DMS153 treated with DMSO at 0.1 percent for 48 hours (cell line): ENCODE data around the gene MCUR1.
"Not testable (repeated sequence)": the region's sequence is repeated elsewhere in the genome, so short reads cannot be mapped to it uniquely, and the experiment has no call there.

Experiments
- DNase-seq: peaks from one replicate; lab custom pipeline; 2025; ENCODE audit not compliant: unreplicated experiment; lab: John Stamatoyannopoulos, UW

MCUR1 gene

GRCh38 chr6:13780162-13780561 lies 34.2 kb downstream of the MCUR1 start:
- not testable (repeated sequence) for DNase-seq

- no peak for DNase-seq
These were observed 36.3 kb downstream of the MCUR1 start for GRCh38 chr6:13778028-13778427.

DNA sequence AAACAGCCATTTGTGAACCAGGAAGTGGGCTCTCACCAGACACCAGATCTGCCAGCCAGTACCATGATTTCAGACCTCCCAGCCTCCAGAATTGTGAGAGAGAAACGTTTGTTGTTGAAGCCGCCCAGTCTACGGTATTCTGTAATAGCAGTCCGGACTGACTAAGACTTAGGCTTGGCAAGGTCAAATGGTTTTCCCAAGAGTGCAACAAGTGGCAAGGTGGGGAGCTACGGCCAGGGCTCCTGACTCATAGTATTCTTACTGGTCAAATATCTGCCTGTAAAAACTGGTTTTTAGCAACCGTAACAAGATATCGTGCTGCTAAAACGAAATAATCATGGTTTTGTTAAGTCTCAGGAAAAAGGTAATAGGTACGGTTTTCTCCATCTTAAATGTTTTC lies 37.8 kb downstream of the MCUR1 start:
- DNase-seq = no peak

GRCh38 chr6:13775466-13775865 lies 38.9 kb downstream of the MCUR1 start:
- not testable (repeated sequence) for DNase-seq

- not testable (repeated sequence) for DNase-seq
These were observed 41.9 kb downstream of the MCUR1 start for GRCh38 chr6:13772358-13773030.

DNA sequence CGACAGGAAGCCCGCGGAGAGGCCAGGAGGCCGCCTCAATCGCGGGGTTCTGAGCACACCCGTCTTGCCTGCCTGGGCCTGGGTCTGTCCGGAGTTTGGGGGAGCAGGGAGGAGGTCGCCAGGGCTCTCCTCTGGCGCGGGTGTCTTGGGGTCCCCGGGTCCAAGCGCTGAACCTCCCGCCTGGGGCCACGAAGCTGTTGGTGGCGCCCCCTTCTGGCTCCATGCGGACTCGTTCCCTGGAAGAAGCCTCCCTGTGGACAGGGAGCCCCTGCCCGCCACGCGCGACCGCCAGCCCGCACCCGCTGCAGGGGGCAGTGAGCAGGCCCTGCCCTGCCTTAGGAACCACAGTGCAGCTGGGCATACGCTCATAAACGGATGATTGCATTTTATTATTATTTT lies 44.7 kb downstream of the MCUR1 start:
- DNase-seq = no peak

GRCh38 chr6:13769034-13769654 lies 45.2 kb downstream of the MCUR1 start:
- DNase-seq = no peak

- DNase-seq = no peak
These were observed 47.1 kb downstream of the MCUR1 start for GRCh38 chr6:13767121-13767808.

DNA sequence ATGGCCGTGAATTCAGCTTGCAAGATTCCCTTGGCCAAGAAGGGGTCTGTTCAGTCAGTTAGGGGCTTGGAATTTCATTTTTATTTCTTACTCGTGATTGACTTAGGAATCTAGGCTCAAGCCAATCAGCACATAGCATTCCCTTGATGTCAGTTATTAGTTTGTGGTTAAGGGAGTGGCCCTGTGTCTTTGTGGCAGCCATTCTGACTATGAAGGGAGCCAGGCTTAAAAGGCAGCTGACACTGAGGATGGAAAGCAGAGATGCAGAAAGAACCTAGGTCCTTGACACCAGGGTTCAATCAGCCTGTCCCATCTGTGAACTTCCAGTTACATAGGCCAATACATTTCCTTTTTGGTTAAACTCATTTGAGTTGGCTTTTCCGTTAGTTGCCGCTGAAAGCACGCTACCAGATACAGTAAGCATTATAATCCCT lies 48.1 kb downstream of the MCUR1 start:
- no peak for DNase-seq

DNA sequence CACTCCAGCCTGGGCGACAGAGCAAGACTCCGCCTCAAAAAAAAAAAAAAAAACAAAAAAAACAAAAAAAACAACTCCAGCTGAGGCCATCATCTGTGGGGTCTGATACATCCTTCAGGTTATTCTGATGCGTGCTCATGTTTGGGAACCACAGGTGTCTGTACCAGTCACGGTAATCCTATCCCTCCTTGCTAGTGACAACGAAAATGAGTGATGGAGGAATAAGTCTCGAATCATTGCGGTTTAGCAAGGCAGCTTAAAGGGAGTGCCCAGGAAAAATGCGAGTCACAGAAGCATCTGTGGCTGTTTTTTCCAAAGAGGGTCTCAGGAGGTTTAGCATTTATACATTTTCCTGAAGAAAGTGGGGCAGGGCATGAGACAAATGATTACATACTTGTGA lies 48.8 kb downstream of the MCUR1 start:
- no peak for DNase-seq

- no peak for DNase-seq
These were observed 49.4 kb downstream of the MCUR1 start for GRCh38 chr6:13764996-13765395.

GRCh38 chr6:13763740-13764381 lies 50.5 kb downstream of the MCUR1 start:
- no peak for DNase-seq

DNA sequence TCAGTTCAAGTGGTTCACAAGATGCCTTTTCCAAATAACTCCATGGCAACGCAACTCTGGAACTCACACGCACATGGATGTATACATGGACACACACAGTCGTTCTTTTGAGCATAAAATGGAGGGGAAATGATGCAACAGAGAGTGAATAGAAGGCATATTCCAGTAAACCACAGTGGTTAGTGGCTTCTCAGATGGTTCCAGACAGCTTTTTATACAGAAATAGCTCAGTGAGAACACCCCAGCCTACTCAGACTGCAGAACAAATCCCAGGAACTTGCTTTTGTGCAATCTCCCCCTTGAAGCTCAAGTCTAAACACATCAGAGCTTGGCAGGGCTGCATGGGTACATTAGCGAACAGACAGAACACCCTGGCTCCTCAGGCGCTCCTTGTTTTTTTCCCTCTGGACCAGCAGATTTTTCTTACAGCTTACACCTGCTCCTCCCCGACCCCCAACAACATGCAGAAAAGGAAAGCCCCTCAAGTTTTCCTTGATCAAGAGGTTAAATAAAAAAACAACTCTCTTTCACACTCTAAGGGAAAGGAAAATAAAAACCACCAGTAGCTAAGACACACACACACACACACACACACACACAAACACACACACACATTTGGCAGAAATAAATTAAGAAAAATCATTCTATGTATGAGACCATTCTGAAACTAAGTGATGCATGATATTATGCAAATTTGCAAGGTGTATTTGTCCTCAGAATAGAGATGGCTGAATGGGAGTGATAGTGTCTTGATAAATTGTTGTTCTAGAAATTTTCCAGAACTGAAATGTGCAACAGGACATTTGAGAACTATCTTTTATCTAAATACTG lies 51.5 kb downstream of the MCUR1 start:
- DNase-seq = no peak

GRCh38 chr6:13761361-13762036 lies 52.9 kb downstream of the MCUR1 start:
- no peak for DNase-seq

DNA sequence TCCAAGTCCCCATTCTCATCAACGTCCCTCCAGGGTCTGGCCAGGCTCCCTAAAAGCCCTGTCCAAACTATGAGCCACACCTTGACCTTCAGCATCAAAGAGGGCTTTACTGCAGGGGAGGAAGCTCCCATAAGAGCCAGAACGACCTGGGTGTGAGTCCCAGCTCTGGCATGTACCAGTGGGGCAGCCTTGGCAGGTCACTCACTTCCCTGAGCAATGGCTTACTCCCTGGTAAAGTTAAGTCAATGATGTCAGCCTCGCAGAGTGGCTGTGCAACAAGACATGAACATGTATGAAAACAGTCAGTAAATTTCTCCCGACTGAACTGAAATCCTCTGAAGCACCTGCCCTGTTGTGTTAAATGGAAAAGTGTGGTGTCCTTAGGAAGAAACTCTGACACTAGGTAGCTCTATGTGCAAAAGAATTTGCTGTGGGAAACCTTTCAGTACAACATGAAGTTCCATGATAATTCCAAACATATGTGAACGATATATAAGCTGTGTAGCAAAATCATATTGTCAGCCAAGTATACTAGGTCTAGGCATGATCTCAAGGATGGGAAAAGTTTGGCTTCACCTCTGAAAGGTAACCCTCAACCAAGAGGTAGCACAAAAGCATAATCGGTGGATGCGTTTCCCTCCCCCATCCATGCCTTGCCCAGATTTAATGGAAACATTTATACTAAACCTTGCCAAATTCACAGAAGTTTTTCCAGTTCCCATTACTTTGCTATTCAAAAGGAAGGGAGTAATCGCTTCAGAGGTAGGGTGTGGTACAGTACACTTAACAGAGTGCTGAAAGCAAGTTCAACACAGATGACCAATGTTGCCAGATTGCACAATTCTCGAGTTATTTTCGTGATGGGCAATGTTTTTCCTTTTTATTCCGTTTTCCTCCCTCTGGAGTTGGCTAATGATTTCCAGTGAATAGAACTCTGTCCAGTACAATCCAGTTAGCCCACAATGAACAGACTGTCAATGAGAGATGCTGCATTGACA lies 53.8 kb downstream of the MCUR1 start:
- no peak for DNase-seq

- no peak for DNase-seq
These were observed 55.3 kb downstream of the MCUR1 start for GRCh38 chr6:13759025-13759424.

- DNase-seq = no peak
These were observed 59.7 kb downstream of the MCUR1 start for GRCh38 chr6:13754644-13755043.

- no peak for DNase-seq
These were observed 70.6 kb downstream of the MCUR1 start for GRCh38 chr6:13743736-13744127.
